B cell (primary cell): ENCODE data around the gene FAM120B.

ENCODE experiments used
- CTCF ChIP-seq: fragments of 200-600 bp; IDR thresholded peaks from one replicate; pipeline ENCODE4 v1.8.0; 2022; ENCODE audit warnings: antibody characterized with exemption, mild to moderate bottlenecking
- EZH2 ChIP-seq: IDR thresholded peaks from 2 replicates; pipeline ENCODE4 v1.6.1; 2012; ENCODE audit warnings: borderline replicate concordance, low read depth, mild to moderate bottlenecking, moderate library complexity, low read length; ENCODE audit not compliant: insufficient read depth, poor library complexity, severe bottlenecking

- TF ChIP-seq CTCF (no peak), EZH2 (no peak)
These were observed 40.1 kb downstream of the FAM120B start for GRCh38 chr6:170346649-170347048.
